HepG2 (cell line): ENCODE measurements around the gene FN1. TPM values are rescaled to one million over a fixed set of nuclear protein-coding genes. Genes with fewer than 3 reads are reported as not detected.

Experiments used
- AHR ChIP-seq: IDR thresholded peaks from 2 replicates; pipeline ENCODE4 v1.6.1; 2018; ENCODE audit warnings: missing genetic modification reagents, missing compliant biosample characterization
- GZF1 ChIP-seq: sonication (generic); formaldehyde crosslinking; IDR thresholded peaks from 2 replicates; pipeline ENCODE4 v1.5.1; 2020; ENCODE audit warnings: mild to moderate bottlenecking, missing genetic modification reagents
- IKZF4 ChIP-seq: sonication (generic); formaldehyde crosslinking; IDR thresholded peaks from 2 replicates; pipeline ENCODE4 v1.5.1; 2020; ENCODE audit warnings: borderline replicate concordance, mild to moderate bottlenecking, low read depth, missing genetic modification reagents; ENCODE audit errors: not compliant biosample characterization
- MAFK ChIP-seq, 2 experiments: IDR thresholded peaks in 1 of 2; conservative IDR thresholded peaks in 1 of 2; 2 replicates each; pipeline ENCODE4 v1.6.1; 2011; ENCODE audit warnings: improper control_type of control experiment in 2 of 2, low read length in 2 of 2
- NR2F2 ChIP-seq: IDR thresholded peaks from 2 replicates; pipeline ENCODE4 v1.6.1; 2012; ENCODE audit warnings: low read depth, inconsistent platforms, borderline replicate concordance
- POGZ ChIP-seq: sonication (generic); formaldehyde crosslinking; IDR thresholded peaks from 2 replicates; pipeline ENCODE4 v1.4.0; 2020; ENCODE audit warnings: mild to moderate bottlenecking, missing genetic modification reagents
- SMAD1 ChIP-seq: sonication (generic); formaldehyde crosslinking; IDR thresholded peaks from 2 replicates; pipeline ENCODE4 v1.4.0; 2020; ENCODE audit warnings: missing genetic modification reagents, low read depth, mild to moderate bottlenecking, borderline replicate concordance
- SOX6 ChIP-seq, 2 experiments: fragments of 450-650 bp in 1 of 2; sonication (generic) in 1 of 2; formaldehyde crosslinking in 1 of 2; IDR thresholded peaks; 2 replicates each; pipeline versions ENCODE4 v1.4.0 to v1.6.1; 2017 to 2020; ENCODE audit warnings: antibody characterized with exemption in 1 of 2, mild to moderate bottlenecking in 1 of 2, missing genetic modification reagents in 1 of 2
- SRSF1 ChIP-seq: fragments of 200-400 bp; formaldehyde crosslinking; optimal IDR thresholded peaks from 2 replicates; pipeline ENCODE3; 2017; ENCODE audit warnings: mild to moderate bottlenecking, low read depth, low read length, moderate library complexity
- ZC3H13 ChIP-seq: sonication (generic); formaldehyde crosslinking; IDR thresholded peaks from 2 replicates; pipeline ENCODE4 v1.8.1; 2023; ENCODE audit warnings: mild to moderate bottlenecking, missing genetic modification reagents, moderate library complexity
- ZNF138 ChIP-seq: sonication (generic); formaldehyde crosslinking; IDR thresholded peaks from 2 replicates; pipeline ENCODE4 v1.5.0; 2020; ENCODE audit warnings: mild to moderate bottlenecking, low read depth, missing genetic modification reagents
- polyA plus RNA-seq, 8 experiments: library from polyadenylated mRNA; depleted of rRNA in 3 of 8; stranded (reverse) in 7 of 8; unstranded in 1 of 8; fragments of >200 nt; fragmentation: Illumina TruSeq in 4 of 8; extraction: Trizol in 4 of 8; gene quantifications; 2 replicates each; pipeline versions ENCODE4 v1.2.1 to v1.2.3, GENCODE V29; 2011 to 2016; ENCODE audit warnings: low read depth in 4 of 8, missing spikeins in 1 of 8, mixed read lengths in 1 of 8; ENCODE audit not compliant: insufficient read depth in 1 of 8
- total RNA-seq, 5 experiments: library from RNA; depleted of rRNA; stranded (reverse); fragments of >200 nt; fragmentation: Illumina TruSeq; extraction: Trizol; gene quantifications; 2 replicates each; pipeline ENCODE4 v1.2.3, GENCODE V29; 2016; ENCODE audit warnings: low read depth in 1 of 5
- TF ChIP-seq, protein P1 (sequence below): sonication (generic); formaldehyde crosslinking; IDR thresholded peaks from 2 replicates; pipeline ENCODE4 v1.4.0; 2020; ENCODE audit warnings: mild to moderate bottlenecking, missing genetic modification reagents
- TF ChIP-seq, protein P2 (sequence below): sonication (generic); formaldehyde crosslinking; conservative IDR thresholded peaks from 2 replicates; pipeline ENCODE4 v1.4.0; 2020; ENCODE audit warnings: missing genetic modification reagents
- TF ChIP-seq, protein P3 (sequence below): sonication (generic); formaldehyde crosslinking; IDR thresholded peaks from 2 replicates; pipeline ENCODE4 v1.4.0; 2020; ENCODE audit warnings: missing genetic modification reagents, borderline replicate concordance
- TF ChIP-seq, protein P4 (sequence below), 2 experiments: sonication (generic) in 1 of 2; formaldehyde crosslinking in 1 of 2; IDR thresholded peaks; 2 replicates each; pipeline versions ENCODE4 v1.4.0 to v1.6.1; 2018 to 2020; ENCODE audit warnings: missing genetic modification reagents in 2 of 2, borderline replicate concordance in 1 of 2, low read depth in 1 of 2, mild to moderate bottlenecking in 1 of 2, missing biosample characterization in 1 of 2
- TF ChIP-seq, protein P5 (sequence below): sonication (generic); formaldehyde crosslinking; IDR thresholded peaks from 2 replicates; pipeline ENCODE4 v1.5.0; 2020; ENCODE audit warnings: missing genetic modification reagents
- TF ChIP-seq, protein P6 (sequence below): sonication (generic); formaldehyde crosslinking; conservative IDR thresholded peaks from 2 replicates; pipeline ENCODE4 v1.8.0; 2022; ENCODE audit warnings: missing genetic modification reagents

Gene FN1
- total and polyA plus RNA-seq, 2 of the 13 experiments (the other 11 are each of a cell fraction or from before 2014, with no cell fraction given) = 1,847 to 6,471 TPM

DNA sequence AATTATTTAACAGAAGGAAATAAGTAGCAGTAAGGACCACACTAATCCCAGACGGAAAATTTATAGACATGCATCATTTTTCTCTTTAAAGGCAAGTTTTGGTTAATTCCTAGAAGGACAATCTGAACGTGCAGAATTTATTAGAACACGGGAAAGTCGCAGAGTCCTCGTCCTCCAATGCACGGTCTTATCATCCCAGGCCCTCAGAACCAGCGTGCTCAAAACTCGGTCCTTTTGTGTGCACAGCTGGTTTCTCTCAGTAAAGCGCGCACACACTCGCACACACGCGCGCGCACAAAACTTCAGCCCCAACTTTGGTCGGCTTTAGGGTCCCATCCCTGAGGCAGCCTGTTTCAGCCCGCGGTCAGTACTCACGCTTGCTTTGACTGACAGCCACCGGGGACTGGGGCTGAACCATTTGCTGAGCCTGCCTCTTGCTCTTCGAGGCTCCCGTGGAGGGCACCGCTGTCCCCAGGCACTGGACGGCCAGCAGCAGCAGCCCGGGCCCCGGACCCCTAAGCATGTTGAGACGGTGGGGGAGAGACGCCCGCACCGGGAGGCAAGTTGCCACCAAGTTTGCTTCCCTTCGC is 493 bp downstream of the FN1 start (continued):
- TF ChIP-seq, protein P1, sequence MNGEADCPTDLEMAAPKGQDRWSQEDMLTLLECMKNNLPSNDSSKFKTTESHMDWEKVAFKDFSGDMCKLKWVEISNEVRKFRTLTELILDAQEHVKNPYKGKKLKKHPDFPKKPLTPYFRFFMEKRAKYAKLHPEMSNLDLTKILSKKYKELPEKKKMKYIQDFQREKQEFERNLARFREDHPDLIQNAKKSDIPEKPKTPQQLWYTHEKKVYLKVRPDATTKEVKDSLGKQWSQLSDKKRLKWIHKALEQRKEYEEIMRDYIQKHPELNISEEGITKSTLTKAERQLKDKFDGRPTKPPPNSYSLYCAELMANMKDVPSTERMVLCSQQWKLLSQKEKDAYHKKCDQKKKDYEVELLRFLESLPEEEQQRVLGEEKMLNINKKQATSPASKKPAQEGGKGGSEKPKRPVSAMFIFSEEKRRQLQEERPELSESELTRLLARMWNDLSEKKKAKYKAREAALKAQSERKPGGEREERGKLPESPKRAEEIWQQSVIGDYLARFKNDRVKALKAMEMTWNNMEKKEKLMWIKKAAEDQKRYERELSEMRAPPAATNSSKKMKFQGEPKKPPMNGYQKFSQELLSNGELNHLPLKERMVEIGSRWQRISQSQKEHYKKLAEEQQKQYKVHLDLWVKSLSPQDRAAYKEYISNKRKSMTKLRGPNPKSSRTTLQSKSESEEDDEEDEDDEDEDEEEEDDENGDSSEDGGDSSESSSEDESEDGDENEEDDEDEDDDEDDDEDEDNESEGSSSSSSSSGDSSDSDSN = peak; percentile 79
- TF ChIP-seq ZC3H13 (CRISPR knock-in tag) (peak; percentile 96; the same call in 1 of the 2 replicates), IKZF4 (peak; percentile 38), NR2F2 (0 out of 2 replicates have a peak, but pooled peaks have one; percentile 16), SMAD1 (CRISPR knock-in tag) (no peak; the same call in 1 of the 2 replicates), ZNF138 (CRISPR knock-in tag) (peak; percentile 60; the same call in 1 of the 2 replicates), MAFK (conservative IDR thresholded peaks at IDR 0.05 in 1 of 2, IDR thresholded peaks at IDR 0.05 in 1 of 2; ENCODE audit: low read length in 2 of 2) (no peak), AHR (CRISPR knock-in tag) (0 out of 2 replicates have a peak, but pooled peaks have one; percentile 17), GZF1 (CRISPR knock-in tag) (peak; percentile 86), POGZ (CRISPR knock-in tag) (0 out of 2 replicates have a peak, but pooled peaks have one; percentile 17), SOX6 (IDR thresholded peaks at IDR 0.05) (no peak), SOX6 (CRISPR knock-in tag; IDR thresholded peaks at IDR 0.05) (0 out of 2 replicates have a peak, but pooled peaks have one; percentile 23), SRSF1 (peak; percentile 73)
- TF ChIP-seq, protein P2, sequence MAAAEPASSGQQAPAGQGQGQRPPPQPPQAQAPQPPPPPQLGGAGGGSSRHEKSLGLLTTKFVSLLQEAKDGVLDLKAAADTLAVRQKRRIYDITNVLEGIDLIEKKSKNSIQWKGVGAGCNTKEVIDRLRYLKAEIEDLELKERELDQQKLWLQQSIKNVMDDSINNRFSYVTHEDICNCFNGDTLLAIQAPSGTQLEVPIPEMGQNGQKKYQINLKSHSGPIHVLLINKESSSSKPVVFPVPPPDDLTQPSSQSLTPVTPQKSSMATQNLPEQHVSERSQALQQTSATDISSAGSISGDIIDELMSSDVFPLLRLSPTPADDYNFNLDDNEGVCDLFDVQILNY = no peak
- TF ChIP-seq, protein P3, sequence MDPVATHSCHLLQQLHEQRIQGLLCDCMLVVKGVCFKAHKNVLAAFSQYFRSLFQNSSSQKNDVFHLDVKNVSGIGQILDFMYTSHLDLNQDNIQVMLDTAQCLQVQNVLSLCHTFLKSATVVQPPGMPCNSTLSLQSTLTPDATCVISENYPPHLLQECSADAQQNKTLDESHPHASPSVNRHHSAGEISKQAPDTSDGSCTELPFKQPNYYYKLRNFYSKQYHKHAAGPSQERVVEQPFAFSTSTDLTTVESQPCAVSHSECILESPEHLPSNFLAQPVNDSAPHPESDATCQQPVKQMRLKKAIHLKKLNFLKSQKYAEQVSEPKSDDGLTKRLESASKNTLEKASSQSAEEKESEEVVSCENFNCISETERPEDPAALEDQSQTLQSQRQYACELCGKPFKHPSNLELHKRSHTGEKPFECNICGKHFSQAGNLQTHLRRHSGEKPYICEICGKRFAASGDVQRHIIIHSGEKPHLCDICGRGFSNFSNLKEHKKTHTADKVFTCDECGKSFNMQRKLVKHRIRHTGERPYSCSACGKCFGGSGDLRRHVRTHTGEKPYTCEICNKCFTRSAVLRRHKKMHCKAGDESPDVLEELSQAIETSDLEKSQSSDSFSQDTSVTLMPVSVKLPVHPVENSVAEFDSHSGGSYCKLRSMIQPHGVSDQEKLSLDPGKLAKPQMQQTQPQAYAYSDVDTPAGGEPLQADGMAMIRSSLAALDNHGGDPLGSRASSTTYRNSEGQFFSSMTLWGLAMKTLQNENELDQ (CRISPR knock-in tag) = no peak
- TF ChIP-seq, protein P4, sequence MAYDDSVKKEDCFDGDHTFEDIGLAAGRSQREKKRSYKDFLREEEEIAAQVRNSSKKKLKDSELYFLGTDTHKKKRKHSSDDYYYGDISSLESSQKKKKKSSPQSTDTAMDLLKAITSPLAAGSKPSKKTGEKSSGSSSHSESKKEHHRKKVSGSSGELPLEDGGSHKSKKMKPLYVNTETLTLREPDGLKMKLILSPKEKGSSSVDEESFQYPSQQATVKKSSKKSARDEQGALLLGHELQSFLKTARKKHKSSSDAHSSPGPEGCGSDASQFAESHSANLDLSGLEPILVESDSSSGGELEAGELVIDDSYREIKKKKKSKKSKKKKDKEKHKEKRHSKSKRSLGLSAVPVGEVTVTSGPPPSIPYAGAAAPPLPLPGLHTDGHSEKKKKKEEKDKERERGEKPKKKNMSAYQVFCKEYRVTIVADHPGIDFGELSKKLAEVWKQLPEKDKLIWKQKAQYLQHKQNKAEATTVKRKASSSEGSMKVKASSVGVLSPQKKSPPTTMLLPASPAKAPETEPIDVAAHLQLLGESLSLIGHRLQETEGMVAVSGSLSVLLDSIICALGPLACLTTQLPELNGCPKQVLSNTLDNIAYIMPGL (CRISPR knock-in tag; IDR thresholded peaks at IDR 0.05; ENCODE audit: borderline replicate concordance in 1 of 2, low read depth in 1 of 2) = 0 out of 4 replicates have a peak, but pooled peaks have one; percentile 27 to 47
- TF ChIP-seq, protein P5, sequence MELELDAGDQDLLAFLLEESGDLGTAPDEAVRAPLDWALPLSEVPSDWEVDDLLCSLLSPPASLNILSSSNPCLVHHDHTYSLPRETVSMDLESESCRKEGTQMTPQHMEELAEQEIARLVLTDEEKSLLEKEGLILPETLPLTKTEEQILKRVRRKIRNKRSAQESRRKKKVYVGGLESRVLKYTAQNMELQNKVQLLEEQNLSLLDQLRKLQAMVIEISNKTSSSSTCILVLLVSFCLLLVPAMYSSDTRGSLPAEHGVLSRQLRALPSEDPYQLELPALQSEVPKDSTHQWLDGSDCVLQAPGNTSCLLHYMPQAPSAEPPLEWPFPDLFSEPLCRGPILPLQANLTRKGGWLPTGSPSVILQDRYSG (CRISPR knock-in tag) = no peak
- TF ChIP-seq, protein P6, sequence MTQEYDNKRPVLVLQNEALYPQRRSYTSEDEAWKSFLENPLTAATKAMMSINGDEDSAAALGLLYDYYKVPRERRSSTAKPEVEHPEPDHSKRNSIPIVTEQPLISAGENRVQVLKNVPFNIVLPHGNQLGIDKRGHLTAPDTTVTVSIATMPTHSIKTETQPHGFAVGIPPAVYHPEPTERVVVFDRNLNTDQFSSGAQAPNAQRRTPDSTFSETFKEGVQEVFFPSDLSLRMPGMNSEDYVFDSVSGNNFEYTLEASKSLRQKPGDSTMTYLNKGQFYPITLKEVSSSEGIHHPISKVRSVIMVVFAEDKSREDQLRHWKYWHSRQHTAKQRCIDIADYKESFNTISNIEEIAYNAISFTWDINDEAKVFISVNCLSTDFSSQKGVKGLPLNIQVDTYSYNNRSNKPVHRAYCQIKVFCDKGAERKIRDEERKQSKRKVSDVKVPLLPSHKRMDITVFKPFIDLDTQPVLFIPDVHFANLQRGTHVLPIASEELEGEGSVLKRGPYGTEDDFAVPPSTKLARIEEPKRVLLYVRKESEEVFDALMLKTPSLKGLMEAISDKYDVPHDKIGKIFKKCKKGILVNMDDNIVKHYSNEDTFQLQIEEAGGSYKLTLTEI = no peak
